ENCODE results near the gene ZNF497. TPM values are rescaled to one million over a fixed set of nuclear protein-coding genes. Genes with fewer than 3 reads are reported as not detected.
A peak's percentile ranks its signal among the peaks of the same experiment; 100 is the strongest.

The ZNF497 gene
- total and polyA plus RNA-seq, 9 of the 15 experiments (the other 6 are each of a cell fraction or from before 2014, with no cell fraction given) = 0.06 to 0.98 (median 0.44) TPM; not detected in 1

- peak; percentile 99 for TF ChIP-seq HNRNPLL (IDR thresholded peaks at IDR 0.05; ENCODE audit: low read depth, low read length, poor library complexity, severe bottlenecking)
- TF ChIP-seq TBL1XR1 (IDR thresholded peaks at IDR 0.05; ENCODE audit: low read length in 2 of 2) = 0 out of 4 replicates have a peak, but pooled peaks of 1 of the 2 experiments have one; percentile 68
- TF ChIP-seq ETS2 (tag; IDR thresholded peaks at IDR 0.05; ENCODE audit: borderline replicate concordance, poor library complexity, severe bottlenecking) = peak; percentile 55
- peak in 2 of 3 experiments; percentile 48 to 65 for TF ChIP-seq YY1 (IDR thresholded peaks at IDR 0.05; ENCODE audit: borderline replicate concordance in 1 of 3, control insufficient read depth in 1 of 3, extremely low read depth in 1 of 3, insufficient read depth in 3 of 3, insufficient read length in 1 of 3, insufficient replicate concordance in 2 of 3, low read depth in 1 of 3, low read length in 2 of 3)
- TF ChIP-seq HNRNPH1 (optimal IDR thresholded peaks at IDR 0.05; ENCODE audit: low read depth, low read length) = no peak
- TF ChIP-seq ETV5 (CRISPR knock-in tag; IDR thresholded peaks at IDR 0.05; ENCODE audit: low read depth) = peak; percentile 92
- 0 out of 2 replicates have a peak, but pooled peaks have one; percentile 16 for TF ChIP-seq TAF15 (IDR thresholded peaks at IDR 0.05; ENCODE audit: low read depth, low read length)
- TF ChIP-seq RAD21 (CRISPR knock-in tag; conservative IDR thresholded peaks at IDR 0.05 in 1 of 2, IDR thresholded peaks at IDR 0.05 in 1 of 2) = peak; percentile 23 to 31; a peak in 2 of 4 replicates
- no peak; the same call in 1 of the 2 replicates for TF ChIP-seq ZFP91 (CRISPR knock-in tag; IDR thresholded peaks at IDR 0.05)
- TF ChIP-seq FOXK2 (conservative IDR thresholded peaks at IDR 0.05 in 1 of 2, IDR thresholded peaks at IDR 0.05 in 1 of 2; ENCODE audit: low read depth in 2 of 2) = peak in 1 of 2 experiments; percentile 7; a peak in 1 of 4 replicates
- TF ChIP-seq ERF (CRISPR knock-in tag; IDR thresholded peaks at IDR 0.05) = peak; percentile 96
- peak; percentile 90 for TF ChIP-seq FOS (IDR thresholded peaks at IDR 0.05; ENCODE audit: extremely low read depth, insufficient read length)
- TF ChIP-seq CTBP1 (IDR thresholded peaks at IDR 0.05; ENCODE audit: borderline replicate concordance) = peak; percentile 91
- TF ChIP-seq FIP1L1 (IDR thresholded peaks at IDR 0.05; ENCODE audit: low read depth, low read length, poor library complexity, severe bottlenecking) = peak; percentile 99
- no peak for TF ChIP-seq CBX2 (IDR thresholded peaks at IDR 0.05; ENCODE audit: insufficient read depth, low read length, poor library complexity, severe bottlenecking)
- TF ChIP-seq CHD2 (IDR thresholded peaks at IDR 0.05; ENCODE audit: low read depth, low read length) = peak; percentile 75
- peak; percentile 84 for TF ChIP-seq ETS1 (conservative IDR thresholded peaks at IDR 0.05; ENCODE audit: control insufficient read depth, low read depth, low read length)
- peak in 1 of 2 experiments; percentile 39; a peak in 1 of 4 replicates for TF ChIP-seq RCOR1 (IDR thresholded peaks at IDR 0.05; ENCODE audit: borderline replicate concordance in 1 of 2, low read depth in 2 of 2, low read length in 2 of 2)
- TF ChIP-seq ATF7 (IDR thresholded peaks at IDR 0.05) = peak; percentile 86
- TF ChIP-seq FOXJ2 (tag; IDR thresholded peaks at IDR 0.05) = peak; percentile 97
- peak; percentile 50; the same call in 1 of the 2 replicates for TF ChIP-seq NBN (IDR thresholded peaks at IDR 0.05; ENCODE audit: low read depth)
- peak; percentile 85; the same call in 1 of the 2 replicates for TF ChIP-seq TOE1 (IDR thresholded peaks at IDR 0.05; ENCODE audit: borderline replicate concordance)
- 0 out of 2 replicates have a peak, but pooled peaks have one; percentile 74 for TF ChIP-seq TOE1 (CRISPR knock-in tag; IDR thresholded peaks at IDR 0.05; ENCODE audit: borderline replicate concordance, low read depth)
These were observed 18.3 kb upstream of the ZNF497 start, which contains the start of gene ZNF837 (continued) for GRCh38 chr19:58380662-58381459.

Measured in K562 (cell line).